Adrenal gland (tissue), 12 donors: ENCODE measurements around the gene TBX3. TPM values are rescaled to one million over a fixed set of nuclear protein-coding genes. Genes with fewer than 3 reads are reported as not detected.

Source experiments
- DNase-seq, 7 donors: peaks; one replicate each; pipeline ENCODE4 v3.0.0-alpha.2; 2019 to 2020
- H3K27ac ChIP-seq, 5 donors: fragments of 200-600 bp; sonication (generic) in 4 of 5; 1 replicate in 3 of 5; 2 replicates in 2 of 5; pipeline versions ENCODE4 v1.5.1 to v1.8.0; 2016 to 2020; ENCODE audit warnings: mild to moderate bottlenecking in 1 of 5
- H3K27me3 ChIP-seq: fragments of 200-600 bp; 2 replicates; pipeline ENCODE4 v1.8.0; 2021
- H3K36me3 ChIP-seq, 2 donors: fragments of 200-600 bp; replicated peaks in 1 of 2; 1 replicate in 1 of 2; 2 replicates in 1 of 2; pipeline versions ENCODE4 v1.5.1 to v1.8.0; 2018 to 2022
- H3K4me1 ChIP-seq, 2 donors: fragments of 200-600 bp; replicated peaks in 1 of 2; 1 replicate in 1 of 2; 2 replicates in 1 of 2; pipeline versions ENCODE4 v1.5.1 to v1.8.0; 2018 to 2021
- H3K4me3 ChIP-seq, 4 donors: fragments of 200-600 bp; sonication (generic) in 3 of 4; one replicate each; pipeline ENCODE4 v1.5.1; 2016 to 2018
- H3K9me3 ChIP-seq, 3 donors: fragments of 200-600 bp; sonication (generic) in 1 of 3; replicated peaks in 1 of 3; 1 replicate in 2 of 3; 2 replicates in 1 of 3; pipeline versions ENCODE4 v1.5.1 to v1.8.0; 2016 to 2021
- POLR2A ChIP-seq, 2 donors: fragments of 450-650 bp; IDR thresholded peaks; one replicate each; pipeline ENCODE4 v1.6.1; 2017; ENCODE audit warnings: antibody characterized with exemption in 2 of 2, mild to moderate bottlenecking in 2 of 2, moderate library complexity in 1 of 2
- WGBS, 4 donors: extraction: QIAGEN DNeasy Blood & Tissue Kit in 2 of 4; methylation state at CpG; one replicate each; pipeline versions ENCODE4 v1.1.5 to v1.1.7; 2013 to 2017; 5-methylcytosine and 5-hydroxymethylcytosine counted together
- intact Hi-C, 2 donors: fragments of 100-400 bp; cut with DNase I; formaldehyde crosslinking; loops; one replicate each; pipeline versions ENCODE4 v1.14.1 to v1.15.0; 2022 to 2023
- polyA plus RNA-seq, 3 donors: library from polyadenylated mRNA; stranded (reverse); fragments of 200-250 nt in 2 of 3; fragments of 350-450 nt in 1 of 3; fragmentation: Illumina TruSeq in 1 of 3; extraction: RNeasy Lipid Tissue Mini Kit (QIAGEN cat#74804) in 1 of 3; gene quantifications; one replicate each; pipeline ENCODE4 v1.2.3, GENCODE V29; 2013 to 2014
- total RNA-seq, 9 donors: library from RNA; depleted of rRNA in 4 of 9; stranded (reverse); fragments of >200 nt in 4 of 9; fragments of 120-200 nt in 1 of 9; fragmentation: NEBNext Ultra II Directional in 1 of 9; extraction: Animal tissue kit (Norgen Biotek cat#: 25700) in 1 of 9; gene quantifications; one replicate each; pipeline versions ENCODE4 v1.1.0 to v1.2.4, GENCODE V29; 2013 to 2023
- TF ChIP-seq, protein P1 (sequence below), 6 experiments: fragments of 450-650 bp in 4 of 6; fragments of 200-600 bp in 2 of 6; sonication (generic) in 1 of 6; IDR thresholded peaks; 1 replicate in 5 of 6; 2 replicates in 1 of 6; pipeline versions ENCODE4 v1.5.1 to v1.8.0; 2016 to 2021; ENCODE audit warnings: antibody characterized with exemption in 6 of 6, mild to moderate bottlenecking in 2 of 6, moderate library complexity in 1 of 6
- donor health status: healthy with polysubstance abuse.
- donor health status: Bipolar disorder and iron deficiency.
- donor health status: DM: yes; HTN: yes; CAD: no.
- donor health status: DM: no; HTN: no; CAD: no.
- donor health status: DM: no; HTN: no; CAD: no.
- donor health status: DM: yes; HTN: yes; CAD: no.

The TBX3 gene
- total and polyA plus RNA-seq, 12 donors, result 156 to 602 (median 354) TPM

- no peaks in the 10 kb centered on the region for H3K27me3 ChIP-seq
- TF ChIP-seq POLR2A (IDR thresholded peaks at IDR 0.05), result peak; percentile 39 to 75
- TF ChIP-seq, protein P1, sequence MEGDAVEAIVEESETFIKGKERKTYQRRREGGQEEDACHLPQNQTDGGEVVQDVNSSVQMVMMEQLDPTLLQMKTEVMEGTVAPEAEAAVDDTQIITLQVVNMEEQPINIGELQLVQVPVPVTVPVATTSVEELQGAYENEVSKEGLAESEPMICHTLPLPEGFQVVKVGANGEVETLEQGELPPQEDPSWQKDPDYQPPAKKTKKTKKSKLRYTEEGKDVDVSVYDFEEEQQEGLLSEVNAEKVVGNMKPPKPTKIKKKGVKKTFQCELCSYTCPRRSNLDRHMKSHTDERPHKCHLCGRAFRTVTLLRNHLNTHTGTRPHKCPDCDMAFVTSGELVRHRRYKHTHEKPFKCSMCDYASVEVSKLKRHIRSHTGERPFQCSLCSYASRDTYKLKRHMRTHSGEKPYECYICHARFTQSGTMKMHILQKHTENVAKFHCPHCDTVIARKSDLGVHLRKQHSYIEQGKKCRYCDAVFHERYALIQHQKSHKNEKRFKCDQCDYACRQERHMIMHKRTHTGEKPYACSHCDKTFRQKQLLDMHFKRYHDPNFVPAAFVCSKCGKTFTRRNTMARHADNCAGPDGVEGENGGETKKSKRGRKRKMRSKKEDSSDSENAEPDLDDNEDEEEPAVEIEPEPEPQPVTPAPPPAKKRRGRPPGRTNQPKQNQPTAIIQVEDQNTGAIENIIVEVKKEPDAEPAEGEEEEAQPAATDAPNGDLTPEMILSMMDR (IDR thresholded peaks at IDR 0.05), result peak in 1 of 6 experiments; percentile 3
- peak overlapping the region in 2 of 4 donors; percentile 11 to 74 for H3K4me3 ChIP-seq
- H3K4me1 ChIP-seq, result peaks cover 40 to 48% of the 10 kb centered on the region in 2 donors
- WGBS, 4 donors, result 23 to 35% (median 30%) methylated on average over 24 to 33 of the region's 33 CpGs
- DNase-seq, result peak; percentile 69 to 87 (median 84)
- intact Hi-C loops, result loop anchor here in 1 of 2 donors (5.0 kb wide), 1 partner anchor 963 kb away; no protein-coding TSS in a partner anchor
- no peaks in the 10 kb centered on the region for H3K9me3 ChIP-seq
- H3K27ac ChIP-seq, result peak overlapping the region; percentile 73 to 99 (median 93)
- H3K36me3 ChIP-seq, result peaks cover 0 to 37% of the 10 kb centered on the region in 2 donors
Measured at GRCh38 chr12:114669401-114670290, 14.3 kb downstream of the TBX3 start.

GRCh38 chr12:114668886-114669288 is 15.1 kb downstream of the TBX3 start:
- H3K4me1 ChIP-seq, result peaks cover 33 to 42% of the 10 kb centered on the region in 2 donors
- peak overlapping the region; percentile 73 to 99 (median 93) for H3K27ac ChIP-seq
- WGBS, 4 donors, result 5 to 15% (median 10%) methylated on average over 6 to 20 of the region's 20 CpGs
- H3K36me3 ChIP-seq, result peaks cover 0 to 30% of the 10 kb centered on the region in 2 donors
- no peaks in the 10 kb centered on the region for H3K9me3 ChIP-seq
- no peak for TF ChIP-seq POLR2A (IDR thresholded peaks at IDR 0.05)
- TF ChIP-seq, protein P1 (IDR thresholded peaks at IDR 0.05), result peak in 1 of 6 experiments; percentile 7
- intact Hi-C loops, result loop anchor here in 1 of 2 donors (5.0 kb wide), 1 partner anchor 963 kb away; no protein-coding TSS in a partner anchor
- H3K27me3 ChIP-seq, result no peaks in the 10 kb centered on the region
- DNase-seq, result peak in 5 of 7 donors; percentile 54 to 77 (median 73)
- H3K4me3 ChIP-seq, result peak overlapping the region in 2 of 4 donors; percentile 39 to 74

- no peaks in the 10 kb centered on the region for H3K9me3 ChIP-seq
- H3K36me3 ChIP-seq, result peaks cover 0 to 24% of the 10 kb centered on the region in 2 donors
- 1 to 2% (median 1%) methylated on average over 21 to 46 of the region's 46 CpGs for WGBS, 4 donors
- peak overlapping the region; percentile 48 to 99 (median 93) for H3K27ac ChIP-seq
- intact Hi-C loops, result loop anchor here in 1 of 2 donors (5.0 kb wide), 1 partner anchor 964 kb away; no protein-coding TSS in a partner anchor
- peak overlapping the region in 2 of 4 donors; percentile 39 to 74 for H3K4me3 ChIP-seq
- DNase-seq, result peak; percentile 89 to 95 (median 93)
- no peaks in the 10 kb centered on the region for H3K27me3 ChIP-seq
- H3K4me1 ChIP-seq, result peaks cover 27 to 36% of the 10 kb centered on the region in 2 donors
- peak; percentile 37 to 74 for TF ChIP-seq POLR2A (IDR thresholded peaks at IDR 0.05)
- TF ChIP-seq, protein P1 (IDR thresholded peaks at IDR 0.05), result peak; percentile 25 to 86 (median 68)
Measured at GRCh38 chr12:114668151-114668885, 15.7 kb downstream of the TBX3 start.
